ENCODE measurements around the gene SPAG9. TPM values are rescaled to one million over a fixed set of nuclear protein-coding genes. Genes with fewer than 3 reads are reported as not detected.
A peak's percentile ranks its signal among the peaks of the same experiment; 100 is the strongest.
"Not testable (repeated sequence)": the region's sequence is repeated elsewhere in the genome, so short reads cannot be mapped to it uniquely, and the experiment has no call there.

Gene SPAG9
- total and polyA plus RNA-seq, 2 experiments from 2014 or later: 26.5 to 82.7 TPM

- Histone ChIP-seq H3K9me3 (ENCODE audit: low read depth) (no peaks in the 10 kb centered on the region), H4K20me1 (ENCODE audit: insufficient read depth, poor library complexity, severe bottlenecking) (no peaks in the 10 kb centered on the region), H3K9me2 (replicated peaks; ENCODE audit: insufficient read depth) (no peaks in the 10 kb centered on the region), H3K4me3 (no peak overlapping the region), H3K36me3 (replicated peaks; ENCODE audit: insufficient read depth, low read depth) (no peaks in the 10 kb centered on the region), H2AFZ (no peak overlapping the region), H3K27ac (peak overlapping the region; percentile 89), H3K79me2 (no peaks in the 10 kb centered on the region), H3K4me1 (ENCODE audit: insufficient read depth) (peaks cover 33% of the 10 kb centered on the region), H3K4me2 (peak overlapping the region; percentile 84), H3K27me3 (no peaks in the 10 kb centered on the region)
- TF ChIP-seq EZH2 (IDR thresholded peaks at IDR 0.05; ENCODE audit: borderline replicate concordance) (no peak), CTCF (IDR thresholded peaks at IDR 0.05; ENCODE audit: poor library complexity) (no peak), EZH2phosphoT487 (IDR thresholded peaks at IDR 0.05; ENCODE audit: low read depth, severe bottlenecking, unreplicated experiment) (no peak)
- 77% methylated on average over 8 of the region's 8 CpGs for WGBS (ENCODE audit: low lambda C conversion rate, missing lambda C conversion rate)
- peak; percentile 19 for DNase-seq (ENCODE audit: low spot score)
Observed at GRCh38 chr17:50943575-50943933, 177.1 kb downstream of the SPAG9 start.

- H3K4me2 ChIP-seq, H2AFZ ChIP-seq: not testable (repeated sequence)
- H3K4me1 ChIP-seq (ENCODE audit: insufficient read depth): peaks cover 26% of the 10 kb centered on the region
Observed at GRCh38 chr17:50941676-50942048, 179.0 kb downstream of the SPAG9 start.

GRCh38 chr17:50939795-50940684 is 180.6 kb downstream of the SPAG9 start:
- TF ChIP-seq CTCF (IDR thresholded peaks at IDR 0.05; ENCODE audit: poor library complexity) (no peak), EZH2 (IDR thresholded peaks at IDR 0.05; ENCODE audit: borderline replicate concordance) (no peak), EZH2phosphoT487 (IDR thresholded peaks at IDR 0.05; ENCODE audit: low read depth, severe bottlenecking, unreplicated experiment) (no peak)
- Histone ChIP-seq H2AFZ (no peak overlapping the region), H3K4me2 (no peak overlapping the region)

More at GRCh38 chr17:50941676-50942048, 179.0 kb downstream of the SPAG9 start:
- not testable (repeated sequence) for H3K9me3 ChIP-seq (ENCODE audit: low read depth); H3K36me3 ChIP-seq (replicated peaks; ENCODE audit: insufficient read depth, low read depth); H4K20me1 ChIP-seq (ENCODE audit: insufficient read depth, poor library complexity, severe bottlenecking); H3K79me2 ChIP-seq; H3K4me3 ChIP-seq; DNase-seq (ENCODE audit: low spot score); H3K9me2 ChIP-seq (replicated peaks; ENCODE audit: insufficient read depth); H3K27me3 ChIP-seq
- WGBS (ENCODE audit: low lambda C conversion rate, missing lambda C conversion rate): 99% methylated on average over 4 of the region's 4 CpGs
- H3K27ac ChIP-seq: peak overlapping the region; percentile 78

GRCh38 chr17:50939542-50939794 is 181.2 kb downstream of the SPAG9 start:
- no peaks in the 10 kb centered on the region for H3K9me2 ChIP-seq (replicated peaks; ENCODE audit: insufficient read depth)
- H3K36me3 ChIP-seq (replicated peaks; ENCODE audit: insufficient read depth, low read depth): no peaks in the 10 kb centered on the region
- no peaks in the 10 kb centered on the region for H4K20me1 ChIP-seq (ENCODE audit: insufficient read depth, poor library complexity, severe bottlenecking)
- H3K4me2 ChIP-seq: no peak overlapping the region
- 76% methylated on average over 4 of the region's 4 CpGs for WGBS (ENCODE audit: low lambda C conversion rate, missing lambda C conversion rate)
- TF ChIP-seq CTCF (IDR thresholded peaks at IDR 0.05; ENCODE audit: poor library complexity): no peak
- TF ChIP-seq EZH2phosphoT487 (IDR thresholded peaks at IDR 0.05; ENCODE audit: low read depth, severe bottlenecking, unreplicated experiment): no peak
- TF ChIP-seq EZH2 (IDR thresholded peaks at IDR 0.05; ENCODE audit: borderline replicate concordance): no peak
- no peak overlapping the region for H2AFZ ChIP-seq
- no peaks in the 10 kb centered on the region for H3K27me3 ChIP-seq
- DNase-seq (ENCODE audit: low spot score): no peak
- no peaks in the 10 kb centered on the region for H3K9me3 ChIP-seq (ENCODE audit: low read depth)
- H3K4me3 ChIP-seq: no peak overlapping the region
- no peaks in the 10 kb centered on the region for H3K79me2 ChIP-seq
- H3K27ac ChIP-seq: no peak overlapping the region
- peaks cover 21% of the 10 kb centered on the region for H3K4me1 ChIP-seq (ENCODE audit: insufficient read depth)

More at GRCh38 chr17:50939795-50940684, 180.6 kb downstream of the SPAG9 start:
- H3K4me1 ChIP-seq (ENCODE audit: insufficient read depth): peaks cover 25% of the 10 kb centered on the region
- no peak for DNase-seq (ENCODE audit: low spot score)
- no peaks in the 10 kb centered on the region for H3K79me2 ChIP-seq
- no peaks in the 10 kb centered on the region for H3K9me2 ChIP-seq (replicated peaks; ENCODE audit: insufficient read depth)
- no peaks in the 10 kb centered on the region for H3K27me3 ChIP-seq
- 87% methylated on average over 16 of the region's 16 CpGs for WGBS (ENCODE audit: low lambda C conversion rate, missing lambda C conversion rate)
- H3K27ac ChIP-seq: no peak overlapping the region
- no peak overlapping the region for H3K4me3 ChIP-seq
- no peaks in the 10 kb centered on the region for H3K36me3 ChIP-seq (replicated peaks; ENCODE audit: insufficient read depth, low read depth)
- H4K20me1 ChIP-seq (ENCODE audit: insufficient read depth, poor library complexity, severe bottlenecking): no peaks in the 10 kb centered on the region
- H3K9me3 ChIP-seq (ENCODE audit: low read depth): no peaks in the 10 kb centered on the region

Measured in hepatocyte (in vitro differentiated cells).